Femur (tissue), 1 donor: ENCODE results near the gene HIVEP2.

Experiments
- DNase-seq: peaks from one replicate; pipeline ENCODE4 v3.0.0-alpha.2; 2017

Gene HIVEP2

GRCh38 chr6:142838821-142839685 lies 105.9 kb downstream of the HIVEP2 start:
- DNase-seq = no peak

GRCh38 chr6:142835787-142836535 lies 109.0 kb downstream of the HIVEP2 start:
- no peak for DNase-seq

- no peak for DNase-seq
These were observed 110.1 kb downstream of the HIVEP2 start for GRCh38 chr6:142834853-142835252.

- no peak for DNase-seq
These were observed 111.2 kb downstream of the HIVEP2 start for GRCh38 chr6:142833798-142834197.

- DNase-seq = no peak
These were observed 111.9 kb downstream of the HIVEP2 start for GRCh38 chr6:142833054-142833453.

GRCh38 chr6:142830807-142831206 lies 114.2 kb downstream of the HIVEP2 start:
- no peak for DNase-seq

GRCh38 chr6:142830116-142830710 lies 114.8 kb downstream of the HIVEP2 start:
- no peak for DNase-seq

- DNase-seq = no peak
These were observed 115.4 kb downstream of the HIVEP2 start for GRCh38 chr6:142829556-142829955.

GRCh38 chr6:142827991-142828390 lies 117.0 kb downstream of the HIVEP2 start:
- no peak for DNase-seq

- DNase-seq = peak; percentile 44
These were observed 117.6 kb downstream of the HIVEP2 start for GRCh38 chr6:142827369-142827768.

- DNase-seq = no peak
These were observed 119.2 kb downstream of the HIVEP2 start for GRCh38 chr6:142825760-142826159.

GRCh38 chr6:142824426-142824825 lies 120.5 kb downstream of the HIVEP2 start:
- no peak for DNase-seq

- no peak for DNase-seq
These were observed 121.6 kb downstream of the HIVEP2 start for GRCh38 chr6:142823256-142823902.

- no peak for DNase-seq
These were observed 122.1 kb downstream of the HIVEP2 start for GRCh38 chr6:142822842-142823241.

GRCh38 chr6:142822383-142822782 lies 122.6 kb downstream of the HIVEP2 start:
- no peak for DNase-seq

- DNase-seq = no peak
These were observed 123.1 kb downstream of the HIVEP2 start for GRCh38 chr6:142821860-142822259.

- no peak for DNase-seq
These were observed 123.7 kb downstream of the HIVEP2 start for GRCh38 chr6:142821164-142821716.

- DNase-seq = no peak
These were observed 124.5 kb downstream of the HIVEP2 start for GRCh38 chr6:142820338-142821051.

GRCh38 chr6:142819603-142820337 lies 125.2 kb downstream of the HIVEP2 start:
- peak; percentile 69 for DNase-seq

- no peak for DNase-seq
These were observed 128.5 kb downstream of the HIVEP2 start for GRCh38 chr6:142816486-142816885.

GRCh38 chr6:142816031-142816430 lies 128.9 kb downstream of the HIVEP2 start:
- DNase-seq = no peak
